Tibial artery (tissue), 4 donors: Measurements from ENCODE around the gene VSIR.

Experiments used
- DNase-seq, 2 donors: peaks; one replicate each; pipeline ENCODE4 v3.0.0-alpha.2; 2019
- H3K27ac ChIP-seq, 2 donors: fragments of 200-600 bp; sonication (generic) in 1 of 2; 1 replicate in 1 of 2; 2 replicates in 1 of 2; pipeline ENCODE4 v1.5.1; 2018 to 2019; ENCODE audit warnings: mild to moderate bottlenecking in 1 of 2
- H3K27me3 ChIP-seq, 2 donors: fragments of 200-600 bp; sonication (generic) in 1 of 2; one replicate each; pipeline versions ENCODE4 v1.5.1 to v1.6.0; 2016 to 2019
- H3K36me3 ChIP-seq, 3 donors: fragments of 200-600 bp; sonication (generic) in 2 of 3; one replicate each; pipeline ENCODE4 v1.5.1; 2016 to 2019; ENCODE audit warnings: mild to moderate bottlenecking in 2 of 3
- H3K4me1 ChIP-seq, 4 donors: fragments of 200-600 bp; sonication (generic) in 2 of 4; 1 replicate in 3 of 4; 2 replicates in 1 of 4; pipeline ENCODE4 v1.5.1; 2016 to 2019
- H3K4me3 ChIP-seq, 2 donors: fragments of 200-600 bp; sonication (generic) in 1 of 2; 1 replicate in 1 of 2; 2 replicates in 1 of 2; pipeline ENCODE4 v1.5.1; 2018 to 2019; ENCODE audit warnings: mild to moderate bottlenecking in 2 of 2
- H3K9me3 ChIP-seq, 3 donors: fragments of 200-600 bp; sonication (generic) in 1 of 3; one replicate each; pipeline ENCODE4 v1.5.1; 2016 to 2019
- CTCF ChIP-seq, 2 experiments: fragments of 200-600 bp in 1 of 2; fragments of 450-650 bp in 1 of 2; IDR thresholded peaks; one replicate each; pipeline ENCODE4 v1.5.1; 2017 to 2019; ENCODE audit warnings: antibody characterized with exemption in 2 of 2, mild to moderate bottlenecking in 1 of 2, moderate library complexity in 1 of 2
- intact Hi-C: fragments of 100-400 bp; cut with DNase I; formaldehyde crosslinking; loops from one replicate; pipeline ENCODE4 v1.15.0; 2023; ENCODE audit warnings: low total_unique reads

VSIR gene

DNA sequence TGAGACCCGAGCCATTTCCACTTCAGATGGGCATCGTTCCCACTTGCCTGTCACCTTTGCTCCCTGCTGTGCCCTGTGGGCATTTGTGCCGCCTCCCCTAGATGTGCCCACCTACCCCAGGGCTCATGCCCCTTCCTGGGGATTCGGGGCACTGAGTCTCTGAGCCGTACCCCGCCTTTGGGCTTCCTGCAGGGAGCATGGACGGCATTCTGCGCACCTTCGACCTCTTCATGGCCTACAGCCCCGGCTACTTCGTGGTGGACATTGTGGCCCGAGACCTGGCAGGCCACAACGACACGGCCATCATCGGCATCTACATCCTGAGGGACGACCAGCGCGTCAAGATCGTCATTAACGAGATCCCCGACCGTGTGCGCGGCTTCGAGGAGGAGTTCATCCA, 36.3 kb upstream of the VSIR start:
- H3K4me1 ChIP-seq = peaks cover 0 to 7% (median 3%) of the 10 kb centered on the region in 4 donors
- DNase-seq = no peak
- no peak overlapping the region for H3K4me3 ChIP-seq
- H3K27me3 ChIP-seq = peaks cover 0 to 5% of the 10 kb centered on the region in 2 donors
- H3K27ac ChIP-seq = no peak overlapping the region
- H3K9me3 ChIP-seq = no peaks in the 10 kb centered on the region
- intact Hi-C loops = loop anchor here (5.0 kb wide), 3 partner anchors 107 to 492 kb away; partner anchors contain the start of gene SLC29A3
- H3K36me3 ChIP-seq = no peaks in the 10 kb centered on the region
- TF ChIP-seq CTCF (IDR thresholded peaks at IDR 0.05) = no peak

- H3K4me3 ChIP-seq = no peak overlapping the region
- no peak overlapping the region for H3K27ac ChIP-seq
- no peak for TF ChIP-seq CTCF (IDR thresholded peaks at IDR 0.05)
- no peak for DNase-seq
- H3K9me3 ChIP-seq = no peaks in the 10 kb centered on the region
- intact Hi-C loops = no loop called here
- peaks cover 0 to 5% of the 10 kb centered on the region in 2 donors for H3K27me3 ChIP-seq
- no peaks in the 10 kb centered on the region for H3K36me3 ChIP-seq
- H3K4me1 ChIP-seq = peaks cover 0 to 7% (median 3%) of the 10 kb centered on the region in 4 donors
These were observed 34.5 kb upstream of the VSIR start for GRCh38 chr10:71807557-71808510.

DNA sequence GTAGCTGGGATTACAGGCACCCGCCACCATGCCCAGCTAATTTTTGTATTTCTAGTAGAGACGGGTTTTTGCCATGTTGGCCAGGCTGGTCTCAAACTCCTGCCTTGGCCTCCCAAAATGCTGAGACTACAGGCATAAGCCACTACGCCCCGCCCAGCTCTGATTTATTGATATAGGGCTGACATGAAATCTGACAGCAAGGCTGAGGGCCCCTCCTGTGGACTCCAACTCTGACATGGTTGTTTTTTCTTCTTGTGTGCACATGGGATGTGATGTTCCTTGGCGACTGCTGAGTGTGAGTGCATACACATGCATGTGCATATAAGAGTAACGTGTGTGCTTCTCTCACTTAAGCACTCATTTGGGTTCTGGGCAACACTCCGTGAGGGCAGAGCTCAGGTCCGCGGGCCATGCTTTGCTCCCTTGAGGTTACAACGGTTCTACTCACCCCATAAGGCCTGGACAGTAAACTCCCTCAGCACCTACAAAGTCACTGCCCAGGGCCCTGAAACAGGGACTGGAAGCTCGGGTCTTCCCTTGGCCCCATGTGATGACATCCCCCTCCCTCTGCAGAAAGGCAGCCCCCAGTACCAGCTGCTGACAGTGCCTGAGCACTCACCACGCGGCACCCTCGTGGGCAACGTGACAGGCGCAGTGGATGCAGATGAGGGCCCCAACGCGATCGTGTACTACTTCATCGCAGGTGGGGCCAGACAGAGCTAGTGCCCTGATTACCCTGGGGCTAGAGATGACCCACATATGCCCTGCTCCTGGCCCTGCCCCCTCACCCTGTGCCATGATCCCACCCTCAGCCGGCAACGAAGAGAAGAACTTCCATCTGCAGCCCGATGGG, 33.6 kb upstream of the VSIR start:
- H3K4me3 ChIP-seq = no peak overlapping the region
- intact Hi-C loops = no loop called here
- peaks cover 0 to 7% (median 3%) of the 10 kb centered on the region in 4 donors for H3K4me1 ChIP-seq
- H3K27ac ChIP-seq = no peak overlapping the region
- no peaks in the 10 kb centered on the region for H3K9me3 ChIP-seq
- no peak for TF ChIP-seq CTCF (IDR thresholded peaks at IDR 0.05)
- peaks cover 0 to 5% of the 10 kb centered on the region in 2 donors for H3K27me3 ChIP-seq
- DNase-seq = no peak
- H3K36me3 ChIP-seq = no peaks in the 10 kb centered on the region

DNA sequence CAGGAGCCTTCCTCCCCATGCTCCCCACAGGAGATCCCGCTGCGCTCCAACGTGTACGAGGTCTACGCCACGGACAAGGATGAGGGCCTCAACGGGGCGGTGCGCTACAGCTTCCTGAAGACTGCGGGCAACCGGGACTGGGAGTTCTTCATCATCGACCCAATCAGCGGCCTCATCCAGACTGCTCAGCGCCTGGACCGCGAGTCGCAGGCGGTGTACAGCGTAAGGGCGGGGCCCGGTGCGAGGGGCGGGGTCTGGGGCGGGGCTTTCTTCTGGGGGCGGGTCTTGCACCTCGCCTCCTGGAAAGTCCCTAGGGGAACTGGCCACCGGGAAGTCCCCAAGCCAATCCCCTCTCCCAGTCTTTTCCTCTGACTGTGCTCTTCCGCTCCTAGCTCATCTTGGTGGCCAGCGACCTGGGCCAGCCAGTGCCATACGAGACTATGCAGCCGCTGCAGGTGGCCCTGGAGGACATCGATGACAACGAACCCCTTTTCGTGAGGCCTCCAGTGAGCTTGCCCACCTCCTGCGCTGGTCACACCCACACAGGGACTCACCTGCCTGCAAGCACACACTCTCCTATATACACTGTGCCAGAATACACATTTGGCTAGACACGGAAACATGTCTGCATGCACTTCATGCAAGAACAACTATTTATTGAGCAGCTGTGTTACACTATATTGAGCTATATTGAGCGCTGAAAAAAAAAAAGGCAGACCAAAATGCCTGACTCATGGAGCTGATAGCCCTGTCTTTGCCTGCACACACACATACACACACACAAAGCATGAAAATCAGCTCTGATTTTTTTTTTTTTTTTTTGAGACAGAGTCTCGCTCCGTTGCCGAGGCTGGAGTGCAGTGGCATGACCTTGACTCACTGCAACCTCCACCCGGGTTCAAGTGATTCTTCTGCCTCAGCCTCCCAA, 32.7 kb upstream of the VSIR start:
- Histone ChIP-seq H3K27ac (no peak overlapping the region), H3K4me3 (no peak overlapping the region)

More for the DNA sequence above, 32.7 kb upstream of the VSIR start:
- intact Hi-C loops = no loop called here
- no peaks in the 10 kb centered on the region for H3K36me3 ChIP-seq
- no peaks in the 10 kb centered on the region for H3K27me3 ChIP-seq
- TF ChIP-seq CTCF (IDR thresholded peaks at IDR 0.05) = no peak
- peaks cover 0 to 7% (median 3%) of the 10 kb centered on the region in 4 donors for H3K4me1 ChIP-seq
- H3K9me3 ChIP-seq = no peaks in the 10 kb centered on the region
- DNase-seq = no peak
